GM12878 (cell line): ENCODE results near the gene MPDZ. TPM values are rescaled to one million over a fixed set of nuclear protein-coding genes. Genes with fewer than 3 reads are reported as not detected.

Source experiments
- ATAC-seq: fragments of 200-7000 bp; cut with Tn5 transposase; 3 replicates; pipeline ENCODE4 v1.9.1; 2020; ENCODE audit warnings: mild to moderate bottlenecking, moderate library complexity
- BruUV-seq: library from RNA; stranded (reverse); fragments of 400-500 nt; replicated peaks from 2 replicates; lab custom pipeline; 2021; lab: Mats Ljungman, UMichigan
- CTCF ChIA-PET: fragments of 300-600 bp; sonication (Branson Sonifier 250); formaldehyde crosslinking; extraction: SDS; loops from one replicate; lab custom pipeline; 2021; ENCODE audit warnings: inconsistent platforms; lab: Yijun Ruan, JAX
- POLR2A ChIA-PET: fragments of 350-600 bp; formaldehyde crosslinking; extraction: SDS; loops from one replicate; lab custom pipeline; 2021; ENCODE audit warnings: inconsistent platforms; lab: Charles Lee
- RAD21 ChIA-PET: fragments of 300-600 bp; sonication (Branson Sonifier 250); formaldehyde crosslinking; loops from one replicate; lab custom pipeline; 2023; ENCODE audit warnings: antibody characterized with exemption; ENCODE audit not compliant: unreplicated experiment; lab: Charles Lee
- SMC1A ChIA-PET: fragments of 300-600 bp; sonication (Branson Sonifier 250); formaldehyde crosslinking; loops from one replicate; lab custom pipeline; 2023; ENCODE audit not compliant: unreplicated experiment, uncharacterized antibody; lab: Charles Lee
- DNase-seq: peaks from one replicate; pipeline ENCODE4 v3.0.0-alpha.2; 2011; ENCODE audit warnings: low read depth, low spot score
- FAIRE-seq: peaks from 3 replicates; lab custom pipeline; 2011; peaks lifted over from hg19 to GRCh38; lab: Jason Lieb, UNC
- H2AFZ ChIP-seq: 2 replicates; pipeline ENCODE4 v1.6.0; 2011; ENCODE audit warnings: low read depth, low read length, control low read depth; ENCODE audit not compliant: control insufficient read depth
- H3K27ac ChIP-seq: 2 replicates; pipeline ENCODE4 v1.5.1; 2011; ENCODE audit warnings: control low read depth; ENCODE audit not compliant: control insufficient read depth, insufficient read depth
- H3K27me3 ChIP-seq, 2 experiments: replicated peaks in 1 of 2; 2 replicates each; pipeline versions ENCODE4 v1.6.0 to v1.6.1; 2011; ENCODE audit warnings: low read length in 1 of 2; ENCODE audit not compliant: control insufficient read depth in 2 of 2, insufficient read depth in 2 of 2
- H3K36me3 ChIP-seq, 2 experiments: 2 replicates each; pipeline ENCODE4 v1.5.1; 2011; ENCODE audit warnings: low read length in 1 of 2; ENCODE audit not compliant: control insufficient read depth in 2 of 2, insufficient read depth in 2 of 2
- H3K4me1 ChIP-seq: 2 replicates; pipeline ENCODE4 v1.6.1; 2011; ENCODE audit warnings: mild to moderate bottlenecking, low read length, moderate library complexity, mixed read lengths; ENCODE audit not compliant: control insufficient read depth, insufficient read depth
- H3K4me2 ChIP-seq: 2 replicates; pipeline ENCODE4 v1.6.0; 2011; ENCODE audit warnings: control low read depth; ENCODE audit not compliant: control insufficient read depth, insufficient read depth
- H3K4me3 ChIP-seq: fragments of 200-600 bp; sonication (generic); 2 replicates; pipeline ENCODE4 v1.5.1; 2016
- H3K79me2 ChIP-seq: 2 replicates; pipeline ENCODE4 v1.6.0; 2011; ENCODE audit warnings: low read length; ENCODE audit not compliant: control insufficient read depth, insufficient read depth
- H3K9ac ChIP-seq: 2 replicates; pipeline ENCODE4 v1.8.0; 2011; ENCODE audit warnings: low read length, control low read depth, mixed read lengths; ENCODE audit not compliant: control insufficient read depth, insufficient read depth
- H3K9me3 ChIP-seq: replicated peaks from 3 replicates; pipeline ENCODE4 v1.5.1; 2011; ENCODE audit warnings: mild to moderate bottlenecking, low read length; ENCODE audit not compliant: control insufficient read depth, insufficient read depth
- H4K20me1 ChIP-seq: 2 replicates; pipeline ENCODE4 v1.6.0; 2011; ENCODE audit not compliant: control insufficient read depth, insufficient read depth
- BCL11A ChIP-seq: IDR thresholded peaks from 2 replicates; pipeline ENCODE4 v1.6.1; 2011; ENCODE audit warnings: low read depth, low read length
- BRCA1 ChIP-seq: IDR thresholded peaks from 2 replicates; pipeline ENCODE4 v1.6.1; 2011; ENCODE audit warnings: low read depth, low read length, improper control_type of control experiment
- CHD1 ChIP-seq: IDR thresholded peaks from 2 replicates; pipeline ENCODE4 v1.6.1; 2012; ENCODE audit warnings: low read depth, low read length, improper control_type of control experiment
- HDGF ChIP-seq: fragments of 450-650 bp; IDR thresholded peaks from 2 replicates; pipeline ENCODE4 v1.6.1; 2016; ENCODE audit warnings: antibody characterized with exemption
- HSF1 ChIP-seq: fragments of 150-350 bp; IDR thresholded peaks from 2 replicates; pipeline ENCODE4 v1.6.1; 2014; ENCODE audit warnings: mild to moderate bottlenecking, low read depth, low read length
- IKZF1 ChIP-seq: fragments of 450-650 bp; conservative IDR thresholded peaks from 2 replicates; pipeline ENCODE4 v1.6.1; 2017; ENCODE audit warnings: antibody characterized with exemption, mild to moderate bottlenecking
- KLF5 ChIP-seq: fragments of 450-650 bp; IDR thresholded peaks from 2 replicates; pipeline ENCODE4 v1.6.1; 2014; ENCODE audit warnings: mild to moderate bottlenecking; ENCODE audit not compliant: partially characterized antibody
- MEF2B ChIP-seq: fragments of 450-650 bp; IDR thresholded peaks from 2 replicates; pipeline ENCODE4 v1.6.1; 2018; ENCODE audit warnings: mild to moderate bottlenecking, moderate library complexity; ENCODE audit not compliant: partially characterized antibody, poor library complexity, severe bottlenecking
- MYB ChIP-seq: fragments of 150-350 bp; IDR thresholded peaks from 2 replicates; pipeline ENCODE4 v1.6.1; 2014; ENCODE audit warnings: mild to moderate bottlenecking, low read depth, low read length, borderline replicate concordance
- POLR2A ChIP-seq: IDR thresholded peaks from 2 replicates; pipeline ENCODE4 v1.6.1; 2011; ENCODE audit warnings: low read depth, mild to moderate bottlenecking, low read length
- TCF7 ChIP-seq: IDR thresholded peaks from 2 replicates; pipeline ENCODE4 v1.6.1; 2014; ENCODE audit warnings: antibody characterized with exemption, borderline replicate concordance
- WGBS: methylation state at CpG from one replicate; pipeline ENCODE4 v1.1.6; 2016; ENCODE audit warnings: low lambda C conversion rate; ENCODE audit not compliant: insufficient replicate concordance, insufficient coverage; ENCODE audit errors: missing lambda C conversion rate; 5-methylcytosine and 5-hydroxymethylcytosine counted together
- in situ Hi-C: fragments of 300-500 bp; cut with MboI; formaldehyde crosslinking; loops from 9 replicates; pipeline ENCODE4 v1.14.3; 2018; ENCODE audit warnings: mixed read lengths
- intact Hi-C: fragments of 100-400 bp; cut with micrococcal nuclease; formaldehyde crosslinking; loops from one replicate; pipeline ENCODE4 v1.14.2; 2022; ENCODE audit not compliant: unreplicated experiment
- polyA plus RNA-seq, 11 experiments: library from polyadenylated mRNA; depleted of rRNA in 4 of 11; unstranded in 6 of 11; stranded (reverse) in 5 of 11; fragments of >200 nt; fragmentation: Nextera tagmentation in 4 of 11; fragmentation: Illumina TruSeq in 1 of 11; extraction: Ambion mirVana in 4 of 11; extraction: Trizol in 1 of 11; gene quantifications; 1 replicate in 1 of 11; 2 replicates in 10 of 11; pipeline versions ENCODE4 v1.2.1 to v1.2.3, GENCODE V29; 2011 to 2016; ENCODE audit warnings: inconsistent platforms in 2 of 11, missing spikeins in 2 of 11, low read depth in 1 of 11
- total RNA-seq, 4 experiments: library from RNA; depleted of rRNA in 3 of 4; stranded (reverse); fragments of >200 nt in 3 of 4; fragmentation: Illumina TruSeq in 1 of 4; extraction: Trizol in 1 of 4; gene quantifications; 2 replicates each; pipeline versions ENCODE4 v1.2.1 to v1.2.3, GENCODE V29; 2013 to 2021
- TF ChIP-seq, protein P1 (sequence below): fragments of 450-650 bp; IDR thresholded peaks from 2 replicates; pipeline ENCODE4 v1.6.1; 2017; ENCODE audit warnings: low read depth, mild to moderate bottlenecking, moderate library complexity
- TF ChIP-seq, protein P2 (sequence below): fragments of 450-650 bp; IDR thresholded peaks from 2 replicates; pipeline ENCODE4 v1.6.1; 2017; ENCODE audit warnings: antibody characterized with exemption, mild to moderate bottlenecking, moderate library complexity
- TF ChIP-seq, protein P3 (sequence below): fragments of 450-650 bp; IDR thresholded peaks from 2 replicates; pipeline ENCODE4 v1.6.1; 2016; ENCODE audit warnings: mild to moderate bottlenecking

The MPDZ gene
- total and polyA plus RNA-seq, 10 of the 15 experiments (the other 5 are each of a cell fraction or from before 2014, with no cell fraction given): 0.36 TPM; not detected in 9

DNA sequence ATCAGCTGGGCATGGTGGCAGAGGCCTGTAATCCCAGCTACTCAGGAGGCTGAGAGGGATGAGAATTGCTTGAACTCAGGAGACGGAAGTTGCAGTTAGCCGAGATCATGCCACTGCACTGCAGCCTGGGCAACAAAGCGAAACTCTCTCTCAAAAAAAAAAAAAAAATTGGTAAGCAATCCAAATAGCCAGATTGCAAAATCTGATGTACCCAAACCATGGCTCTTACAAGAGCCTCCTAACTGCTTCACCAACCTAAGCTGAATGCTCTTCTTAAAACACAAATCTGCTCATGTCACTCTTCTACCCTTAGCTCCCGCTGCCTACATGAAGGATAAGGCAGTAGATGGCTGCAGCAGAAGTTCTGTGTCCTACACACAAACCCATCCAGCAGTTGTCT is 105.9 kb downstream of the MPDZ start:
- ATAC-seq (no peak), FAIRE-seq (no peak), DNase-seq (no peak)
- no TSS peak for BruUV-seq
- Histone ChIP-seq H3K36me3 (no peaks in the 10 kb centered on the region), H2AFZ (no peak overlapping the region), H3K4me1 (no peaks in the 10 kb centered on the region), H3K27ac (no peak overlapping the region), H3K27me3 (no peaks in the 10 kb centered on the region), H3K79me2 (no peaks in the 10 kb centered on the region), H3K4me3 (no peak overlapping the region), H3K9ac (no peak overlapping the region), H3K4me2 (no peak overlapping the region), H3K9me3 (no peaks in the 10 kb centered on the region), H4K20me1 (no peaks in the 10 kb centered on the region)
- ChIA-PET POLR2A (no interaction called here), RAD21 (no interaction called here), CTCF (no interaction called here), SMC1A (interaction anchor here (1.1 kb wide), 1 partner anchor 9 kb away, joined by 3 read pairs; no protein-coding TSS in a partner anchor)
- 18% methylated on average over 4 of the region's 4 CpGs for WGBS
- in situ Hi-C loops: no loop called here
- intact Hi-C loops: no loop called here
- TF ChIP-seq MEF2B: no peak
- no peak for TF ChIP-seq IKZF1
- no peak for TF ChIP-seq CHD1
- no peak for TF ChIP-seq TCF7
- no peak for TF ChIP-seq HSF1
- TF ChIP-seq, protein P1, sequence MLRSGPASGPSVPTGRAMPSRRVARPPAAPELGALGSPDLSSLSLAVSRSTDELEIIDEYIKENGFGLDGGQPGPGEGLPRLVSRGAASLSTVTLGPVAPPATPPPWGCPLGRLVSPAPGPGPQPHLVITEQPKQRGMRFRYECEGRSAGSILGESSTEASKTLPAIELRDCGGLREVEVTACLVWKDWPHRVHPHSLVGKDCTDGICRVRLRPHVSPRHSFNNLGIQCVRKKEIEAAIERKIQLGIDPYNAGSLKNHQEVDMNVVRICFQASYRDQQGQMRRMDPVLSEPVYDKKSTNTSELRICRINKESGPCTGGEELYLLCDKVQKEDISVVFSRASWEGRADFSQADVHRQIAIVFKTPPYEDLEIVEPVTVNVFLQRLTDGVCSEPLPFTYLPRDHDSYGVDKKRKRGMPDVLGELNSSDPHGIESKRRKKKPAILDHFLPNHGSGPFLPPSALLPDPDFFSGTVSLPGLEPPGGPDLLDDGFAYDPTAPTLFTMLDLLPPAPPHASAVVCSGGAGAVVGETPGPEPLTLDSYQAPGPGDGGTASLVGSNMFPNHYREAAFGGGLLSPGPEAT: no peak
- TF ChIP-seq, protein P2, sequence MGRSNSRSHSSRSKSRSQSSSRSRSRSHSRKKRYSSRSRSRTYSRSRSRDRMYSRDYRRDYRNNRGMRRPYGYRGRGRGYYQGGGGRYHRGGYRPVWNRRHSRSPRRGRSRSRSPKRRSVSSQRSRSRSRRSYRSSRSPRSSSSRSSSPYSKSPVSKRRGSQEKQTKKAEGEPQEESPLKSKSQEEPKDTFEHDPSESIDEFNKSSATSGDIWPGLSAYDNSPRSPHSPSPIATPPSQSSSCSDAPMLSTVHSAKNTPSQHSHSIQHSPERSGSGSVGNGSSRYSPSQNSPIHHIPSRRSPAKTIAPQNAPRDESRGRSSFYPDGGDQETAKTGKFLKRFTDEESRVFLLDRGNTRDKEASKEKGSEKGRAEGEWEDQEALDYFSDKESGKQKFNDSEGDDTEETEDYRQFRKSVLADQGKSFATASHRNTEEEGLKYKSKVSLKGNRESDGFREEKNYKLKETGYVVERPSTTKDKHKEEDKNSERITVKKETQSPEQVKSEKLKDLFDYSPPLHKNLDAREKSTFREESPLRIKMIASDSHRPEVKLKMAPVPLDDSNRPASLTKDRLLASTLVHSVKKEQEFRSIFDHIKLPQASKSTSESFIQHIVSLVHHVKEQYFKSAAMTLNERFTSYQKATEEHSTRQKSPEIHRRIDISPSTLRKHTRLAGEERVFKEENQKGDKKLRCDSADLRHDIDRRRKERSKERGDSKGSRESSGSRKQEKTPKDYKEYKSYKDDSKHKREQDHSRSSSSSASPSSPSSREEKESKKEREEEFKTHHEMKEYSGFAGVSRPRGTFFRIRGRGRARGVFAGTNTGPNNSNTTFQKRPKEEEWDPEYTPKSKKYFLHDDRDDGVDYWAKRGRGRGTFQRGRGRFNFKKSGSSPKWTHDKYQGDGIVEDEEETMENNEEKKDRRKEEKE: no peak
- TF ChIP-seq POLR2A: no peak
- TF ChIP-seq BRCA1: no peak
- TF ChIP-seq MYB: no peak
- TF ChIP-seq, protein P3, sequence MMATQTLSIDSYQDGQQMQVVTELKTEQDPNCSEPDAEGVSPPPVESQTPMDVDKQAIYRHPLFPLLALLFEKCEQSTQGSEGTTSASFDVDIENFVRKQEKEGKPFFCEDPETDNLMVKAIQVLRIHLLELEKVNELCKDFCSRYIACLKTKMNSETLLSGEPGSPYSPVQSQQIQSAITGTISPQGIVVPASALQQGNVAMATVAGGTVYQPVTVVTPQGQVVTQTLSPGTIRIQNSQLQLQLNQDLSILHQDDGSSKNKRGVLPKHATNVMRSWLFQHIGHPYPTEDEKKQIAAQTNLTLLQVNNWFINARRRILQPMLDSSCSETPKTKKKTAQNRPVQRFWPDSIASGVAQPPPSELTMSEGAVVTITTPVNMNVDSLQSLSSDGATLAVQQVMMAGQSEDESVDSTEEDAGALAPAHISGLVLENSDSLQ: no peak
- TF ChIP-seq KLF5: no peak
- no peak for TF ChIP-seq HDGF
- no peak for TF ChIP-seq BCL11A
